OCI-LY3 (cell line): Measurements from ENCODE around the gene MUL1.

ENCODE experiments used
- H2AFZ ChIP-seq: fragments of 200-600, 300-600 bp; shearing (Covaris generic); 2 replicates; pipeline ENCODE4 v1.6.0; 2014; ENCODE audit warnings: antibody characterized with exemption, low read depth, low read length
- H3K27ac ChIP-seq: fragments of 200-600, 300-600 bp; sonication (generic); 2 replicates; pipeline ENCODE4 v1.5.1; 2014; ENCODE audit warnings: mild to moderate bottlenecking, low read length, moderate library complexity, mixed read lengths
- H3K27me3 ChIP-seq: fragments of 200-600, 300-600 bp; sonication (generic); 2 replicates; pipeline ENCODE4 v1.6.1; 2014; ENCODE audit warnings: low read depth, low read length, mixed read lengths
- H3K36me3 ChIP-seq: fragments of 200-600, 300-600 bp; sonication (generic); replicated peaks from 2 replicates; pipeline ENCODE3; 2014; ENCODE audit warnings: low read depth, low read length, mixed read lengths
- H3K4me1 ChIP-seq: fragments of 300-600, 200-600 bp; sonication (generic); 2 replicates; pipeline ENCODE4 v1.6.1; 2014; ENCODE audit warnings: low read length, mixed read lengths
- H3K4me2 ChIP-seq: fragments of 200-600, 300-600 bp; sonication (generic); 2 replicates; pipeline ENCODE4 v1.6.1; 2014; ENCODE audit warnings: low read length, mixed read lengths
- H3K4me3 ChIP-seq: fragments of 300-600, 200-600 bp; sonication (generic); 2 replicates; pipeline ENCODE4 v1.5.1; 2014; ENCODE audit warnings: antibody characterized with exemption, mild to moderate bottlenecking, low read length, moderate library complexity
- H3K79me2 ChIP-seq: fragments of 300-600, 200-600 bp; shearing (Covaris generic); 2 replicates; pipeline ENCODE4 v1.6.1; 2014; ENCODE audit warnings: mild to moderate bottlenecking, low read length, mixed read lengths
- H3K9ac ChIP-seq: fragments of 300-600, 200-600 bp; shearing (Covaris generic); 2 replicates; pipeline ENCODE4 v1.6.0; 2014; ENCODE audit warnings: mild to moderate bottlenecking, low read length, moderate library complexity
- H3K9me3 ChIP-seq: fragments of 200-600, 300-600 bp; shearing (Covaris generic); 2 replicates; pipeline ENCODE4 v1.6.1; 2014; ENCODE audit warnings: low read length, mixed read lengths; ENCODE audit not compliant: insufficient read depth
- H4K20me1 ChIP-seq: fragments of 200-600, 300-600 bp; sonication (generic); 2 replicates; pipeline ENCODE4 v1.6.1; 2016; ENCODE audit warnings: low read length, mixed read lengths; ENCODE audit not compliant: insufficient read depth
- CTCF ChIP-seq: fragments of 200-600, 300-600 bp; sonication (generic); IDR thresholded peaks from 2 replicates; pipeline ENCODE4 v1.5.1; 2014; ENCODE audit warnings: antibody characterized with exemption, low read length, low read depth
- EZH2phosphoT487 ChIP-seq: fragments of 200-600 bp; shearing (Covaris generic); IDR thresholded peaks from 2 replicates; pipeline ENCODE4 v1.6.1; 2018; ENCODE audit warnings: antibody characterized with exemption, mixed run types, low read depth

Gene MUL1

DNA sequence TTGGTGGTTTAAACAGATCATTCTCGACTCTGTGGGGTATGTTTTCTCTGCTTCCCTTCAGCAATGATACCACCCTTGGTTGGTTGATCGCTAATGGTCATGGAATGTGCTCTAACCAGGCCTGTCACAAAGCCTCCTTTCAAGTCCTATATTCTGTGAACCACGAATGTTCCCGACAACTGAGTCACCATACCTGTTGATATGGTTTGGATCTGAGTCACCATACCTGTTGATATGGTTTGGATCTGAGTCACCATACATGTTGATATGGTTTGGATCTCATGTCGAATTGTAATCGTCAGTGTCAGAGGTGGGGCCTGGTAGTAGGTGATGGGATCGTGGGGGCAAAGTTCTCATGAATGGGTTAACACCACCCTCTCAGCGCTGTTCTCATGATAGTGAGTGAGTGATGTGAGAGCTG is 11.7 kb downstream of the MUL1 start:
- H4K20me1 ChIP-seq: no peaks in the 10 kb centered on the region
- H3K27me3 ChIP-seq: no peaks in the 10 kb centered on the region
- H3K9ac ChIP-seq: no peak overlapping the region
- peaks cover 5% of the 10 kb centered on the region for H3K36me3 ChIP-seq
- H3K79me2 ChIP-seq: no peaks in the 10 kb centered on the region
- H3K4me2 ChIP-seq: no peak overlapping the region
- no peak for TF ChIP-seq EZH2phosphoT487
- TF ChIP-seq CTCF: no peak
- no peak overlapping the region for H2AFZ ChIP-seq
- H3K9me3 ChIP-seq: no peaks in the 10 kb centered on the region
- no peak overlapping the region for H3K4me3 ChIP-seq
- peaks cover 19% of the 10 kb centered on the region for H3K4me1 ChIP-seq
- H3K27ac ChIP-seq: no peak overlapping the region

DNA sequence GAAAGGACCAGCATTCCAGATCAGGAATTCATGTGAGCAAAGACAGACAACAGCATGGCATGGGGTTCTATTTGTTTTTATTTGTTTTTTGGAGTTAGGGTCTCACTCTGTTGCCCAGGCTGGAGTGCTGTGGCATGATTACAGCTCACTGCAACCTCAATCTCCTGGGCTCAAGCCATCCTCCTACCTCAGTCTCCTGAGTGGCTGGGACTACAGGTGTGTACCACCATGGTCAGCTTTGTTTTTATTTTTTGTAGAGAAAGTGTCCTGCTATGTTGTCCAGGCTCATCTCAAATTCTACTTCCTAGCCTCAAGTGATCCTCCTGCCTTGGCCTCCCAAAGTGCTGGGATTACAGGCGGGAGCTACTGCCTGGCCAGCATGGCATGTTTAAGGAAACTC is 12.3 kb downstream of the MUL1 start:
- Histone ChIP-seq H3K79me2 (no peaks in the 10 kb centered on the region), H3K27ac (no peak overlapping the region), H2AFZ (no peak overlapping the region), H3K4me2 (no peak overlapping the region), H3K4me3 (no peak overlapping the region), H3K4me1 (peaks cover 19% of the 10 kb centered on the region), H3K9ac (no peak overlapping the region), H3K36me3 (peaks cover 5% of the 10 kb centered on the region), H3K9me3 (no peaks in the 10 kb centered on the region), H3K27me3 (no peaks in the 10 kb centered on the region), H4K20me1 (no peaks in the 10 kb centered on the region)
- TF ChIP-seq EZH2phosphoT487 (no peak), CTCF (no peak)

- Histone ChIP-seq H3K36me3 (peaks cover 5% of the 10 kb centered on the region), H3K27me3 (no peaks in the 10 kb centered on the region), H2AFZ (no peak overlapping the region), H3K9me3 (no peaks in the 10 kb centered on the region), H3K4me2 (peak overlapping the region; percentile 82; the same call in 1 of the 2 replicates), H4K20me1 (no peaks in the 10 kb centered on the region), H3K79me2 (no peaks in the 10 kb centered on the region), H3K27ac (no peak overlapping the region), H3K9ac (no peak overlapping the region), H3K4me3 (no peak overlapping the region), H3K4me1 (peaks cover 19% of the 10 kb centered on the region)
- TF ChIP-seq CTCF (no peak), EZH2phosphoT487 (no peak)
These were observed 13.2 kb downstream of the MUL1 start for GRCh38 chr1:20494609-20495311.

GRCh38 chr1:20493839-20494608 is 13.9 kb downstream of the MUL1 start:
- Histone ChIP-seq H3K27me3 (no peaks in the 10 kb centered on the region; the same call in 1 of the 2 replicates), H3K27ac (no peak overlapping the region)

More at GRCh38 chr1:20493839-20494608, 13.9 kb downstream of the MUL1 start:
- TF ChIP-seq EZH2phosphoT487 (no peak), CTCF (peak; percentile 91)
- H3K79me2 ChIP-seq: no peaks in the 10 kb centered on the region
- no peaks in the 10 kb centered on the region for H3K9me3 ChIP-seq
- H3K4me3 ChIP-seq: peak overlapping the region; percentile 61
- peak overlapping the region; percentile 42; the same call in 1 of the 2 replicates for H3K9ac ChIP-seq
- H4K20me1 ChIP-seq: no peaks in the 10 kb centered on the region
- H3K4me1 ChIP-seq: peaks cover 19% of the 10 kb centered on the region
- H3K4me2 ChIP-seq: peak overlapping the region; percentile 82
- H2AFZ ChIP-seq: peak overlapping the region; percentile 81; the same call in 1 of the 2 replicates
- H3K36me3 ChIP-seq: peaks cover 5% of the 10 kb centered on the region
